OCI-LY3 (cell line): ENCODE results near the gene TP53AIP1.

Experiments
- CTCF ChIP-seq: fragments of 200-600, 300-600 bp; sonication (generic); IDR thresholded peaks from 2 replicates; pipeline ENCODE4 v1.5.1; 2014; ENCODE audit warnings: antibody characterized with exemption, low read length, low read depth
- EZH2phosphoT487 ChIP-seq: fragments of 200-600 bp; shearing (Covaris generic); IDR thresholded peaks from 2 replicates; pipeline ENCODE4 v1.6.1; 2018; ENCODE audit warnings: antibody characterized with exemption, mixed run types, low read depth

- no peak for TF ChIP-seq CTCF
- no peak for TF ChIP-seq EZH2phosphoT487
These were observed 949 bp downstream of the TP53AIP1 start for GRCh38 chr11:128941573-128942271.
